ENCODE results near the gene TBC1D13.
"Not testable (repeated sequence)": the region's sequence is repeated elsewhere in the genome, so short reads cannot be mapped to it uniquely, and the experiment has no call there.

DNA sequence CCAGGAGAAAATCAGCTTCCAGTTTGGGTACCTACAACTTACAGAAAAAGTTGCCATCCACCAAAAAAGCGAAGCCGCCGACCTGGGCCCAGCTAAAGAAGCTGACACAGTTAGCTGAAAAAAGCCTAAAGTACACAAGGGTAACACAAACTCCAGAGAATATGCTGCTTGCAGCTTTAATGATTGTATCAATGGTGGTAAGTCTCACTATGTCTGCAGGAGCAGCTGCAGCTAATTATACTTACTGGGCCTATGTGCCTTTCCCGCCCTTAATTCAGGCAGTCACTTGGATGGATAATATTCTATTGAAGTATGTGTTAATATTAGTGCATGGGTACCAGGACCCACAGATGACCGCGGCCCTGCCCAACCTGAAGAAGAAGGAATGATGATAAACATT, 67.4 kb downstream of the TBC1D13 start:
- TF ChIP-seq, protein P1, sequence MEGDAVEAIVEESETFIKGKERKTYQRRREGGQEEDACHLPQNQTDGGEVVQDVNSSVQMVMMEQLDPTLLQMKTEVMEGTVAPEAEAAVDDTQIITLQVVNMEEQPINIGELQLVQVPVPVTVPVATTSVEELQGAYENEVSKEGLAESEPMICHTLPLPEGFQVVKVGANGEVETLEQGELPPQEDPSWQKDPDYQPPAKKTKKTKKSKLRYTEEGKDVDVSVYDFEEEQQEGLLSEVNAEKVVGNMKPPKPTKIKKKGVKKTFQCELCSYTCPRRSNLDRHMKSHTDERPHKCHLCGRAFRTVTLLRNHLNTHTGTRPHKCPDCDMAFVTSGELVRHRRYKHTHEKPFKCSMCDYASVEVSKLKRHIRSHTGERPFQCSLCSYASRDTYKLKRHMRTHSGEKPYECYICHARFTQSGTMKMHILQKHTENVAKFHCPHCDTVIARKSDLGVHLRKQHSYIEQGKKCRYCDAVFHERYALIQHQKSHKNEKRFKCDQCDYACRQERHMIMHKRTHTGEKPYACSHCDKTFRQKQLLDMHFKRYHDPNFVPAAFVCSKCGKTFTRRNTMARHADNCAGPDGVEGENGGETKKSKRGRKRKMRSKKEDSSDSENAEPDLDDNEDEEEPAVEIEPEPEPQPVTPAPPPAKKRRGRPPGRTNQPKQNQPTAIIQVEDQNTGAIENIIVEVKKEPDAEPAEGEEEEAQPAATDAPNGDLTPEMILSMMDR (IDR thresholded peaks at IDR 0.05; ENCODE audit: low read depth, low read length, poor library complexity, severe bottlenecking): not testable (repeated sequence)
- not testable (repeated sequence) for TF ChIP-seq EZH2phosphoT487 (IDR thresholded peaks at IDR 0.05; ENCODE audit: borderline replicate concordance, low read length)
